Gastroesophageal sphincter (tissue), 4 donors: ENCODE data around the gene DTNBP1. TPM values are rescaled to one million over a fixed set of nuclear protein-coding genes. Genes with fewer than 3 reads are reported as not detected.

Experiments
- ATAC-seq: fragments of 150-250 bp; one replicate; pipeline ENCODE4 v1.9.1; 2016; ENCODE audit warnings: mild to moderate bottlenecking, moderate library complexity
- H3K27ac ChIP-seq, 4 donors: fragments of 200-600 bp; sonication (generic) in 3 of 4; 1 replicate in 3 of 4; 2 replicates in 1 of 4; pipeline ENCODE4 v1.5.1; 2016 to 2019
- H3K27me3 ChIP-seq: fragments of 200-600 bp; sonication (generic); one replicate; pipeline ENCODE4 v1.5.1; 2019
- H3K36me3 ChIP-seq, 2 donors: fragments of 200-600 bp; sonication (generic); one replicate each; pipeline ENCODE4 v1.5.1; 2019; ENCODE audit warnings: control low read depth in 1 of 2
- H3K4me1 ChIP-seq, 3 donors: fragments of 200-600 bp; sonication (generic); 1 replicate in 2 of 3; 2 replicates in 1 of 3; pipeline ENCODE4 v1.5.1; 2016 to 2019; ENCODE audit warnings: control low read depth in 2 of 3
- H3K4me3 ChIP-seq, 2 donors: fragments of 200-600 bp; sonication (generic); one replicate each; pipeline ENCODE4 v1.5.1; 2019; ENCODE audit warnings: mild to moderate bottlenecking in 1 of 2, moderate library complexity in 1 of 2
- H3K9me3 ChIP-seq, 3 donors: fragments of 200-600 bp; sonication (generic); one replicate each; pipeline ENCODE4 v1.5.1; 2017 to 2019; ENCODE audit warnings: control low read depth in 2 of 3
- CTCF ChIP-seq, 4 experiments: fragments of 200-600 bp in 2 of 4; fragments of 450-650 bp in 2 of 4; sonication (generic) in 1 of 4; IDR thresholded peaks; one replicate each; pipeline ENCODE4 v1.5.1; 2017 to 2019; ENCODE audit warnings: antibody characterized with exemption in 4 of 4, mild to moderate bottlenecking in 2 of 4, moderate library complexity in 2 of 4
- EP300 ChIP-seq: sonication (generic); formaldehyde crosslinking; IDR thresholded peaks from one replicate; pipeline ENCODE4 v1.6.1; 2017; ENCODE audit warnings: antibody characterized with exemption, mild to moderate bottlenecking
- POLR2A ChIP-seq, 2 donors: fragments of 450-650 bp; IDR thresholded peaks; one replicate each; pipeline ENCODE4 v1.6.1; 2017; ENCODE audit warnings: antibody characterized with exemption in 2 of 2, mild to moderate bottlenecking in 2 of 2, moderate library complexity in 1 of 2
- POLR2AphosphoS5 ChIP-seq: sonication (generic); formaldehyde crosslinking; IDR thresholded peaks from one replicate; pipeline ENCODE4 v1.6.1; 2017; ENCODE audit warnings: antibody characterized with exemption
- WGBS, 2 donors: methylation state at CpG; one replicate each; pipeline ENCODE4 v1.1.5; 2018; ENCODE audit warnings: low coverage in 1 of 2; 5-methylcytosine and 5-hydroxymethylcytosine counted together
- total RNA-seq, 4 donors: library from RNA; depleted of rRNA; stranded (reverse); fragments of >200 nt; gene quantifications; one replicate each; pipeline ENCODE4 v1.1.0, GENCODE V29; 2016

DTNBP1 gene
- total RNA-seq = 10 to 100 TPM; 14.4 to 20.2 (median 16.9) TPM

- H3K36me3 ChIP-seq = no peaks in the 10 kb centered on the region
- H3K4me1 ChIP-seq = peaks cover 0 to 27% (median 11%) of the 10 kb centered on the region in 3 donors
- TF ChIP-seq POLR2AphosphoS5 (peak; percentile 47), EP300 (no peak), POLR2A (IDR thresholded peaks at IDR 0.05) (peak; percentile 49 to 52), CTCF (IDR thresholded peaks at IDR 0.05) (no peak)
- ATAC-seq = peak; percentile 96
- WGBS, 2 donors = 0% methylated on average over 1 of the region's 98 CpGs; no CpG with 5 or more reads in 1 of the 2 donors
- H3K9me3 ChIP-seq = no peaks in the 10 kb centered on the region
- H3K27ac ChIP-seq = peak within 1 kb of the TSS; percentile 65 to 88 (median 87)
- no peaks in the 10 kb centered on the region for H3K27me3 ChIP-seq
- H3K4me3 ChIP-seq = peak within 1 kb of the TSS; percentile 88 to 97
These were observed at the start of gene DTNBP1 for GRCh38 chr6:15662326-15663129. Gene DTNBP1, minus strand, starts transcription at chr6:15663028. Its CDS starts 159 bp downstream, at chr6:15662869.

- no peaks in the 10 kb centered on the region for H3K36me3 ChIP-seq
- ATAC-seq = no peak
- no peaks in the 10 kb centered on the region for H3K9me3 ChIP-seq
- H3K4me1 ChIP-seq = peaks cover 0 to 5% (median 0%) of the 10 kb centered on the region in 3 donors
- WGBS, 2 donors = 83 to 100% methylated on average over 1 to 2 of the region's 2 CpGs
- no peak overlapping the region for H3K4me3 ChIP-seq
- no peaks in the 10 kb centered on the region for H3K27me3 ChIP-seq
- H3K27ac ChIP-seq = no peak overlapping the region
- TF ChIP-seq POLR2AphosphoS5 (no peak), CTCF (IDR thresholded peaks at IDR 0.05) (no peak), POLR2A (IDR thresholded peaks at IDR 0.05) (no peak), EP300 (no peak)
These were observed 46.9 kb upstream of the DTNBP1 start for GRCh38 chr6:15709651-15710269.

GRCh38 chr6:15708231-15708630 is 45.4 kb upstream of the DTNBP1 start:
- no peak for ATAC-seq
- no peaks in the 10 kb centered on the region for H3K36me3 ChIP-seq
- no peak overlapping the region for H3K4me3 ChIP-seq
- no peaks in the 10 kb centered on the region for H3K27me3 ChIP-seq
- H3K9me3 ChIP-seq = no peaks in the 10 kb centered on the region
- 81 to 84% methylated on average over 5 of the region's 5 CpGs for WGBS, 2 donors
- H3K4me1 ChIP-seq = peaks cover 0 to 5% (median 0%) of the 10 kb centered on the region in 3 donors
- H3K27ac ChIP-seq = no peak overlapping the region
- TF ChIP-seq EP300 = no peak
- TF ChIP-seq CTCF (IDR thresholded peaks at IDR 0.05) = no peak
- TF ChIP-seq POLR2A (IDR thresholded peaks at IDR 0.05) = no peak
- TF ChIP-seq POLR2AphosphoS5 = no peak

- no peak for TF ChIP-seq POLR2AphosphoS5
- TF ChIP-seq EP300 = no peak
- TF ChIP-seq CTCF (IDR thresholded peaks at IDR 0.05) = no peak
- no peak for TF ChIP-seq POLR2A (IDR thresholded peaks at IDR 0.05)
- Histone ChIP-seq H3K4me3 (no peak overlapping the region), H3K36me3 (no peaks in the 10 kb centered on the region), H3K27me3 (no peaks in the 10 kb centered on the region), H3K4me1 (no peaks in the 10 kb centered on the region), H3K27ac (no peak overlapping the region), H3K9me3 (no peaks in the 10 kb centered on the region)
- WGBS, 2 donors = 26 to 28% methylated on average over 3 of the region's 3 CpGs
- ATAC-seq = no peak
These were observed 43.2 kb upstream of the DTNBP1 start for GRCh38 chr6:15705981-15706380.
